Measurements from ENCODE around the gene TRMT2B. TPM values are rescaled to one million over a fixed set of nuclear protein-coding genes. Genes with fewer than 3 reads are reported as not detected.

TRMT2B gene
- total RNA-seq, 1 donor from 2014 or later, result 12.2 TPM

DNA sequence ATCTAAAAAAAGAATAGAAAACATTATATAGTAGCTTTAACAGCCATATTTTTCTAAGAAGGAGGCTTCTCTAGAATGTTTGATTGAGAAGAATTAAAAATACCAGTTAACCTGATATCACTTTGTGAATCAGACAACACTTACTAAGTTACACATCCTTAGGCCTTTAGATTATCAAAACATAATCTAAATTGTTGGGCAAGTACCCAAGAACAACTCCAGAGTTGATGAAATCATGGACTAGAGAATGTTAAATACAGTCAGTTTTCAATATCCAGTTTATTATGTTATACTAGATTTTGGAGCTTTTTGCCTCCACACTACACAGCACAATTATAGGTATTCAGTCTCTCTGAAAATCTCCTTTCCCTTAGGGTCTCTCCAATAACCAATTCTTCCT is 42.8 kb downstream of the TRMT2B start:
- no peaks in the 10 kb centered on the region for H3K9me3 Mint-ChIP-seq (ENCODE audit: unreplicated experiment)
- no peak for DNase-seq (ENCODE audit: low spot score)
- no peaks in the 10 kb centered on the region for H3K27me3 Mint-ChIP-seq (ENCODE audit: unreplicated experiment)
- no peaks in the 10 kb centered on the region for H3K4me1 Mint-ChIP-seq (ENCODE audit: unreplicated experiment)
- no peak overlapping the region for H3K4me3 Mint-ChIP-seq (ENCODE audit: unreplicated experiment)
- H3K36me3 Mint-ChIP-seq (ENCODE audit: low read depth, unreplicated experiment), result peaks cover 2% of the 10 kb centered on the region
- no peak overlapping the region for H3K27ac Mint-ChIP-seq (ENCODE audit: unreplicated experiment)
- TF ChIP-seq, protein P1, sequence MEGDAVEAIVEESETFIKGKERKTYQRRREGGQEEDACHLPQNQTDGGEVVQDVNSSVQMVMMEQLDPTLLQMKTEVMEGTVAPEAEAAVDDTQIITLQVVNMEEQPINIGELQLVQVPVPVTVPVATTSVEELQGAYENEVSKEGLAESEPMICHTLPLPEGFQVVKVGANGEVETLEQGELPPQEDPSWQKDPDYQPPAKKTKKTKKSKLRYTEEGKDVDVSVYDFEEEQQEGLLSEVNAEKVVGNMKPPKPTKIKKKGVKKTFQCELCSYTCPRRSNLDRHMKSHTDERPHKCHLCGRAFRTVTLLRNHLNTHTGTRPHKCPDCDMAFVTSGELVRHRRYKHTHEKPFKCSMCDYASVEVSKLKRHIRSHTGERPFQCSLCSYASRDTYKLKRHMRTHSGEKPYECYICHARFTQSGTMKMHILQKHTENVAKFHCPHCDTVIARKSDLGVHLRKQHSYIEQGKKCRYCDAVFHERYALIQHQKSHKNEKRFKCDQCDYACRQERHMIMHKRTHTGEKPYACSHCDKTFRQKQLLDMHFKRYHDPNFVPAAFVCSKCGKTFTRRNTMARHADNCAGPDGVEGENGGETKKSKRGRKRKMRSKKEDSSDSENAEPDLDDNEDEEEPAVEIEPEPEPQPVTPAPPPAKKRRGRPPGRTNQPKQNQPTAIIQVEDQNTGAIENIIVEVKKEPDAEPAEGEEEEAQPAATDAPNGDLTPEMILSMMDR (IDR thresholded peaks at IDR 0.05; ENCODE audit: unreplicated experiment), result no peak

DNA sequence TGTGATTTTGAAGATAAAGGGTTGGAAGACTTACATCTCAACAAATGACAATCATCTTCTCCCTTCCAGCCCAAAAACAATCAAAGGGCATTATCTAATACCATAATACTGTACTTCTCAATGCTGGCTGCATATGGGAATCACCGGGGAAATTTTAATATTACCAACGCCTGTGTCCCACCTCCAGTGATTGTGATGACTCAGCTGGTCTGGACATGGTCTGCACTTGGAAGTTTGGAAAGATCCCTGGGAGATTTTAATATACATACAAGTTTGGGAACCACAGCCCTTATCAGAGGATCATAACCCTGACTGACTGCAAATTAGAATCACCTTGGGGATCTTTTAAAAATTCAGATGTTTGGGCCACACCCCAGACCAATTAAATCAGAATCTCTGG is 52.5 kb downstream of the TRMT2B start:
- no peak overlapping the region for H3K27ac Mint-ChIP-seq (ENCODE audit: unreplicated experiment)
- H3K36me3 Mint-ChIP-seq (ENCODE audit: low read depth, unreplicated experiment), result no peaks in the 10 kb centered on the region
- H3K9me3 Mint-ChIP-seq (ENCODE audit: unreplicated experiment), result no peaks in the 10 kb centered on the region
- no peak overlapping the region for H3K4me3 Mint-ChIP-seq (ENCODE audit: unreplicated experiment)
- TF ChIP-seq, protein P1 (IDR thresholded peaks at IDR 0.05; ENCODE audit: unreplicated experiment), result no peak
- H3K27me3 Mint-ChIP-seq (ENCODE audit: unreplicated experiment), result no peaks in the 10 kb centered on the region
- no peaks in the 10 kb centered on the region for H3K4me1 Mint-ChIP-seq (ENCODE audit: unreplicated experiment)
- DNase-seq (ENCODE audit: low spot score), result no peak

DNA sequence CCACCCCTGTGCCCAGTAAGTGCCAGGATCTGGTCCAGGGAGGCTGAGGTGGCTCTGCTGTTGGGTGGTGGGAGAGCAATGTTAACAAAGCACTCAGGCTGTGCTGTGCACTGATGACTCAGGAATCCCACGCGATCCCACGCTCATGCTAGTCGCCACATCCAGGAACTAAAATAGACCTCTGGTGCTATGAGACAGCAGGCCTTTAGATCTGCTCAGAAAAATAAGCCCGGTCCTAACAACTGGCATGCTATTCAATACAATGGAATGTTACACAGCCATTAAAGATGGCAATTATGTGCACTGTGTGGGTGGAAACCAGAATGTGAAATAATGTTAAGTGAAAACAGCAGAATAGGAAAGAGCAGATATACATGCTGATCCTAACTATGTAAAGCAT is 56.4 kb downstream of the TRMT2B start:
- Mint-ChIP-seq H3K4me3 (ENCODE audit: unreplicated experiment) (no peak overlapping the region), H3K4me1 (ENCODE audit: unreplicated experiment) (no peaks in the 10 kb centered on the region)
- DNase-seq (ENCODE audit: low spot score), result no peak

DNA sequence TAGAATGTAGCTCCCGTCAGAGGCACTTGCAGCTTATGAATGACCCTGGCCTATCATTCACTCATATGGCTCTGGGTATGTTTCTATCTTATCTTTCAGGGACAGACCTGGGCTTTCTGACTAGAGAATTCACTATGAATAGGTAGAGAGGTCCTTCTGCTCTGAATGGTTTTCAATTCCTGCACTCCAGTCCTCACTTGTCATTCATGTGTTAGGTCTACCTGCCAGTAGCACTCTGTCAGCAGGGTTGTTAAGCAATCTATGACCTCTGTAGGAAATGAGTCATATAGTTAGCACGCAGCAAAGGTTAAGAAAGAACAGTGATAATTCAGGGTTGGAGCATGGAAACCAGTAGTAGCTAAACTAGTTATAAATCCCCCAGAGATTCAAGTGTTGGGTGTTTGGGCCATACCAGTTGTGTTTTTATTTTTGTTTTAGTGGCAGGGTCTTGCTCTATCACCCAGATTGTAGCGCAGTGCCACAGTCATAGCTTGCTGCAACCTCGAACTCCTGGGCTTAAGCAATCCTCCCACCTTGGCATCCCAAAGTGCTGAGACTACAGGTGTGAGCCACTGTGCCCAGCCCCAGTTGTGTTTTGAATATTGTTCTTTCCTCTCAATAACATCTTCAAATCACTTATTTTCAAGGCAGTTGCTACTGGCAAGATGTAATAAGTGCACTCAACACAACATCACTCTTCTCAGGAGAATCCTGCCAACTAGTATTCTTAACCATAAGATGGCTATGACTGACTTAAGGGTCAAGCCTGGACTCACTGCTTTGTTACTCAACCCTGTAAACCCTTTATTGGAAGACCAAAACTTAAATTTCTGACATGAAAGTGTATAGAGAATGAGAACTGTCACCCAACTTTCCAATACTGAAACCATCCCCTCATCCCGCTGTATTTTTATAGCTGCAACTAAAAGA is 57.3 kb downstream of the TRMT2B start:
- H3K27me3 Mint-ChIP-seq (ENCODE audit: unreplicated experiment), result no peaks in the 10 kb centered on the region

More for the DNA sequence above, 56.4 kb downstream of the TRMT2B start:
- TF ChIP-seq, protein P1 (IDR thresholded peaks at IDR 0.05; ENCODE audit: unreplicated experiment), result no peak
- Mint-ChIP-seq H3K27ac (ENCODE audit: unreplicated experiment) (no peak overlapping the region), H3K36me3 (ENCODE audit: low read depth, unreplicated experiment) (no peaks in the 10 kb centered on the region), H3K9me3 (ENCODE audit: unreplicated experiment) (no peaks in the 10 kb centered on the region), H3K27me3 (ENCODE audit: unreplicated experiment) (no peaks in the 10 kb centered on the region)

More for the DNA sequence above, 57.3 kb downstream of the TRMT2B start:
- H3K36me3 Mint-ChIP-seq (ENCODE audit: low read depth, unreplicated experiment), result no peaks in the 10 kb centered on the region
- no peaks in the 10 kb centered on the region for H3K9me3 Mint-ChIP-seq (ENCODE audit: unreplicated experiment)
- TF ChIP-seq, protein P1 (IDR thresholded peaks at IDR 0.05; ENCODE audit: unreplicated experiment), result no peak
- H3K4me3 Mint-ChIP-seq (ENCODE audit: unreplicated experiment), result no peak overlapping the region
- H3K4me1 Mint-ChIP-seq (ENCODE audit: unreplicated experiment), result peaks cover 3% of the 10 kb centered on the region
- no peak overlapping the region for H3K27ac Mint-ChIP-seq (ENCODE audit: unreplicated experiment)
- DNase-seq (ENCODE audit: low spot score), result no peak
